Measurements from ENCODE around the gene OAT.

OAT gene

DNA sequence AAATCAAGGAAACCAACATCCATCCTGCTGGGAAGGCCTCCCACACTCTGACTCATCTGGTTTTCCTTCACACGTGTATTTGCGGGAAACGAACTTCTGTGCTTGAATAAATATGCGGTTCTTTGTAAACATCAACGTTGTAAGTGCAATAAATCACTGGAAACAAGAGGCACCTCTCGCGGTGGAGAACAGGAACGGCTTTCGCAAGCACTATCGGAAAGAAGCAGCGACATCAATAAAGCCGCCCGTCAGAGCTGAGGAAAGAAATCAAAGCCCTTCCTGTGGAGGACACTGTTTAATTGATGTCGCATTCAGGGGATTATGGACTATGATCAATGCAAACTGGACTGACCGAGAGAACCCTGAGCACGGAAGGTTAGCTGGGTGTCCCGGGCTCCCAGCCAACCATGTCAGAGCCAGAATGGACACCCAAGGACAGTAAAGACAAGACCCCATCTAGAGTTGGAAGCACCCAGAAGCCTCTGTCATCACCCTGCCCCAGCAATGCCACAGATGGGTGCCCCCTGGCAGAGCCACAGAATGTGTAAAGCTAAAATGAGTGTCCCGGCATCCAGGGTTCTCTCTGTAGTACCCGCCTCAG is 37.6 kb downstream of the OAT start:
- H3K27me3 ChIP-seq (ENCODE audit: insufficient read depth, poor library complexity, severe bottlenecking) = peaks cover 12% of the 10 kb centered on the region
- DNase-seq (ENCODE audit: low read depth in 1 of 2, low spot score in 1 of 2) = no peak

DNA sequence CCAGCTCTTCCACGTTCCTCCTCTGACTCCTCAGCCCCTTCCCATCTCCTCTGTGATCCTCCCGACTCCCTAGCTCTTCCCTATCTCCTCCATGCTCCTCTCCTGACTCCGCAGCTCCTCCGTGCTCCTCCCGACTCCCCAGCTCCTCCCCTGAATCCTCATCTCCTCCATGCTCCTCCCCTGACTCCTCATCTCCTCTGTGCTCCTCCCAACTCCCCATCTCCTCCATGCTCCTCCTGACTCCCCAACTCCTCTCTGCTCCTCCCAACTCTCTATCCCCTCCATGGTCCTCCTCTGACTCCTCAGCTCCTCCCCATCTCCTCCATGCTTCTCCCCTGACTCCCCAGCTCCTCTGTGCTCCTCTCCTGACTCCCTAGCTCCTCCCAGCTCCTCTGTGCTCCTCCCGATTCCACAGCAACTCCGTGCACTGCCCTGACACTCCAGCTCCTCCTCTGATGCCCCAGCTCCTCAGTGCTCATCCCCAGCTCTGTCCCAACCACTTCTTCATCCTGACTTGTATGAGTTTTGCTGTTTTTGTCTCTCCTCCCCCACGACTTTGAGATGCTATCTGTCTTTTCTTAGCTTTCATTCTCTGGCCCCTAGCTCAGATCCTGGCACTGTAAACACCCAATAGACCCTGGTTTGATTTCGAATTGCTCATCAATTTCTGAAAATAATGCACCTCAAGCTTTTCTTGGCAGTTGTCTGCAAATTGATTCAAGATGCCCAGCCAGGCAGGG is 38.3 kb downstream of the OAT start:
- H3K27me3 ChIP-seq (ENCODE audit: insufficient read depth, poor library complexity, severe bottlenecking) = peaks cover 12% of the 10 kb centered on the region
- TF ChIP-seq, protein P1, sequence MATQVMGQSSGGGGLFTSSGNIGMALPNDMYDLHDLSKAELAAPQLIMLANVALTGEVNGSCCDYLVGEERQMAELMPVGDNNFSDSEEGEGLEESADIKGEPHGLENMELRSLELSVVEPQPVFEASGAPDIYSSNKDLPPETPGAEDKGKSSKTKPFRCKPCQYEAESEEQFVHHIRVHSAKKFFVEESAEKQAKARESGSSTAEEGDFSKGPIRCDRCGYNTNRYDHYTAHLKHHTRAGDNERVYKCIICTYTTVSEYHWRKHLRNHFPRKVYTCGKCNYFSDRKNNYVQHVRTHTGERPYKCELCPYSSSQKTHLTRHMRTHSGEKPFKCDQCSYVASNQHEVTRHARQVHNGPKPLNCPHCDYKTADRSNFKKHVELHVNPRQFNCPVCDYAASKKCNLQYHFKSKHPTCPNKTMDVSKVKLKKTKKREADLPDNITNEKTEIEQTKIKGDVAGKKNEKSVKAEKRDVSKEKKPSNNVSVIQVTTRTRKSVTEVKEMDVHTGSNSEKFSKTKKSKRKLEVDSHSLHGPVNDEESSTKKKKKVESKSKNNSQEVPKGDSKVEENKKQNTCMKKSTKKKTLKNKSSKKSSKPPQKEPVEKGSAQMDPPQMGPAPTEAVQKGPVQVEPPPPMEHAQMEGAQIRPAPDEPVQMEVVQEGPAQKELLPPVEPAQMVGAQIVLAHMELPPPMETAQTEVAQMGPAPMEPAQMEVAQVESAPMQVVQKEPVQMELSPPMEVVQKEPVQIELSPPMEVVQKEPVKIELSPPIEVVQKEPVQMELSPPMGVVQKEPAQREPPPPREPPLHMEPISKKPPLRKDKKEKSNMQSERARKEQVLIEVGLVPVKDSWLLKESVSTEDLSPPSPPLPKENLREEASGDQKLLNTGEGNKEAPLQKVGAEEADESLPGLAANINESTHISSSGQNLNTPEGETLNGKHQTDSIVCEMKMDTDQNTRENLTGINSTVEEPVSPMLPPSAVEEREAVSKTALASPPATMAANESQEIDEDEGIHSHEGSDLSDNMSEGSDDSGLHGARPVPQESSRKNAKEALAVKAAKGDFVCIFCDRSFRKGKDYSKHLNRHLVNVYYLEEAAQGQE (IDR thresholded peaks at IDR 0.05; ENCODE audit: insufficient replicate concordance, low read depth) = no peak
- TF ChIP-seq, protein P2, sequence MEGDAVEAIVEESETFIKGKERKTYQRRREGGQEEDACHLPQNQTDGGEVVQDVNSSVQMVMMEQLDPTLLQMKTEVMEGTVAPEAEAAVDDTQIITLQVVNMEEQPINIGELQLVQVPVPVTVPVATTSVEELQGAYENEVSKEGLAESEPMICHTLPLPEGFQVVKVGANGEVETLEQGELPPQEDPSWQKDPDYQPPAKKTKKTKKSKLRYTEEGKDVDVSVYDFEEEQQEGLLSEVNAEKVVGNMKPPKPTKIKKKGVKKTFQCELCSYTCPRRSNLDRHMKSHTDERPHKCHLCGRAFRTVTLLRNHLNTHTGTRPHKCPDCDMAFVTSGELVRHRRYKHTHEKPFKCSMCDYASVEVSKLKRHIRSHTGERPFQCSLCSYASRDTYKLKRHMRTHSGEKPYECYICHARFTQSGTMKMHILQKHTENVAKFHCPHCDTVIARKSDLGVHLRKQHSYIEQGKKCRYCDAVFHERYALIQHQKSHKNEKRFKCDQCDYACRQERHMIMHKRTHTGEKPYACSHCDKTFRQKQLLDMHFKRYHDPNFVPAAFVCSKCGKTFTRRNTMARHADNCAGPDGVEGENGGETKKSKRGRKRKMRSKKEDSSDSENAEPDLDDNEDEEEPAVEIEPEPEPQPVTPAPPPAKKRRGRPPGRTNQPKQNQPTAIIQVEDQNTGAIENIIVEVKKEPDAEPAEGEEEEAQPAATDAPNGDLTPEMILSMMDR (IDR thresholded peaks at IDR 0.05; ENCODE audit: insufficient read depth, low read length) = no peak
- TF ChIP-seq GABPA (IDR thresholded peaks at IDR 0.05; ENCODE audit: low read depth) = no peak
- TF ChIP-seq SPI1 (IDR thresholded peaks at IDR 0.05; ENCODE audit: borderline replicate concordance, low read depth) = no peak
- no peak for TF ChIP-seq POLR2AphosphoS5 (IDR thresholded peaks at IDR 0.05; ENCODE audit: low read depth)
- H3K27ac ChIP-seq (replicated peaks) = no peak overlapping the region
- no peak for DNase-seq (ENCODE audit: low read depth in 1 of 2, low spot score in 1 of 2)
- no peak overlapping the region for H3K4me3 ChIP-seq (replicated peaks; ENCODE audit: insufficient read depth, low read length)

More for the DNA sequence above, 37.6 kb downstream of the OAT start:
- H3K27ac ChIP-seq (replicated peaks) = no peak overlapping the region
- TF ChIP-seq, protein P2 (IDR thresholded peaks at IDR 0.05; ENCODE audit: insufficient read depth, low read length) = no peak
- TF ChIP-seq, protein P1 (IDR thresholded peaks at IDR 0.05; ENCODE audit: insufficient replicate concordance, low read depth) = no peak
- TF ChIP-seq GABPA (IDR thresholded peaks at IDR 0.05; ENCODE audit: low read depth) = no peak
- no peak for TF ChIP-seq POLR2AphosphoS5 (IDR thresholded peaks at IDR 0.05; ENCODE audit: low read depth)
- TF ChIP-seq SPI1 (IDR thresholded peaks at IDR 0.05; ENCODE audit: borderline replicate concordance, low read depth) = no peak
- no peak overlapping the region for H3K4me3 ChIP-seq (replicated peaks; ENCODE audit: insufficient read depth, low read length)

DNA sequence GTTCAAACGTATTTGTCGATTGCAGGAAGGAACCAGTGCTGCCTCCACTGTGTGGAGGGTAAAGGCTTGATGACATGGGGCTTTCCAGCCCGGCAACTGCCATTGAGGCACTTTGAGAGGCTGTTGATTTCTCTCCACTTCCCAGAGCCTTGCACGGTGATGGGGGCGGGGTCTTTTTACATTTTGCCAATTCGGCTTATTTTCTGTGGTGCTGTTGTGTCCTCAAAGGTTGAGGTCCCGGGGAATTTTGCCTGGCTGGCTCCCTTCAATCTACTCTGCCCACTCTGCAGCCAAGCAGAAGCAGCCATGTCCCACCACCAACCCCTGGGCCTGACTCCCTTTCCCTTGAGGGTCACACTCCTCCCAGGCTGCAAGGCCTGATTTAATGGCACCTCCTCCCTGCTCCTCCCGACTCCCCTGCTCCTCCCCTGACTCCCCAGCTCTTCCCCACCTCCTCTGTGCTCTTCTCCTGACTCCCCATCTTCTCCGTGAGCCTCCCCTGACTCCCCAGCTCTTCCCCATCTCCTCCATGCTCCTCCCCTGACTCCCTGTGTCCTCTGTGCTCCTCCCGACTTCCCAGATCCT is 39.0 kb downstream of the OAT start:
- TF ChIP-seq SPI1 (IDR thresholded peaks at IDR 0.05; ENCODE audit: borderline replicate concordance, low read depth) (no peak), GABPA (IDR thresholded peaks at IDR 0.05; ENCODE audit: low read depth) (no peak), POLR2AphosphoS5 (IDR thresholded peaks at IDR 0.05; ENCODE audit: low read depth) (no peak)
- TF ChIP-seq, protein P1 (IDR thresholded peaks at IDR 0.05; ENCODE audit: insufficient replicate concordance, low read depth) = no peak
- TF ChIP-seq, protein P2 (IDR thresholded peaks at IDR 0.05; ENCODE audit: insufficient read depth, low read length) = no peak
- H3K27ac ChIP-seq (replicated peaks) = no peak overlapping the region
- peaks cover 12% of the 10 kb centered on the region for H3K27me3 ChIP-seq (ENCODE audit: insufficient read depth, poor library complexity, severe bottlenecking)
- no peak overlapping the region for H3K4me3 ChIP-seq (replicated peaks; ENCODE audit: insufficient read depth, low read length)
- no peak for DNase-seq (ENCODE audit: low read depth in 1 of 2, low spot score in 1 of 2)
